RKO (cell line): ENCODE data around the gene ATP6V1G3.
"Not testable (repeated sequence)": the region's sequence is repeated elsewhere in the genome, so short reads cannot be mapped to it uniquely, and the experiment has no call there.

Experiments
- DNase-seq: peaks from one replicate; pipeline ENCODE4 v3.0.0-alpha.2; 2016; ENCODE audit warnings: low spot score

Gene ATP6V1G3

GRCh38 chr1:198540580-198540979 is at the start of gene ATP6V1G3:
Gene ATP6V1G3 (minus strand): TSS chr1:198540680. CDS start chr1:198540650, 30 bp downstream.
- DNase-seq: no peak

GRCh38 chr1:198588845-198589244 is 48.4 kb upstream of the ATP6V1G3 start:
- no peak for DNase-seq

GRCh38 chr1:198584163-198584562 is 43.7 kb upstream of the ATP6V1G3 start:
- DNase-seq: no peak

- DNase-seq: not testable (repeated sequence)
Measured at GRCh38 chr1:198583209-198583802, 42.8 kb upstream of the ATP6V1G3 start.

- no peak for DNase-seq
Measured at GRCh38 chr1:198577444-198577843, 37.0 kb upstream of the ATP6V1G3 start.

GRCh38 chr1:198575798-198576641 is 35.5 kb upstream of the ATP6V1G3 start:
- no peak for DNase-seq

- no peak for DNase-seq
Measured at GRCh38 chr1:198575292-198575691, 34.8 kb upstream of the ATP6V1G3 start.

GRCh38 chr1:198574325-198574724 is 33.8 kb upstream of the ATP6V1G3 start:
- DNase-seq: no peak

- DNase-seq: no peak
Measured at GRCh38 chr1:198564716-198565115, 24.2 kb upstream of the ATP6V1G3 start.

GRCh38 chr1:198564157-198564556 is 23.7 kb upstream of the ATP6V1G3 start:
- DNase-seq: no peak

GRCh38 chr1:198563583-198563982 is 23.1 kb upstream of the ATP6V1G3 start:
- DNase-seq: no peak

GRCh38 chr1:198560161-198560560 is 19.7 kb upstream of the ATP6V1G3 start:
- no peak for DNase-seq

GRCh38 chr1:198559362-198559761 is 18.9 kb upstream of the ATP6V1G3 start:
- DNase-seq: no peak

GRCh38 chr1:198558402-198558801 is 17.9 kb upstream of the ATP6V1G3 start:
- DNase-seq: no peak

GRCh38 chr1:198556971-198557370 is 16.5 kb upstream of the ATP6V1G3 start:
- no peak for DNase-seq

GRCh38 chr1:198552668-198553416 is 12.4 kb upstream of the ATP6V1G3 start:
- DNase-seq: no peak

- DNase-seq: no peak
Measured at GRCh38 chr1:198550941-198551524, 10.6 kb upstream of the ATP6V1G3 start.

- DNase-seq: no peak
Measured at GRCh38 chr1:198549866-198550265, 9.4 kb upstream of the ATP6V1G3 start.

- no peak for DNase-seq
Measured at GRCh38 chr1:198548890-198549289, 8.4 kb upstream of the ATP6V1G3 start.

GRCh38 chr1:198545156-198545555 is 4.7 kb upstream of the ATP6V1G3 start:
- DNase-seq: no peak

GRCh38 chr1:198544265-198544664 is 3.8 kb upstream of the ATP6V1G3 start:
- DNase-seq: no peak

- no peak for DNase-seq
Measured at GRCh38 chr1:198543670-198544260, 3.3 kb upstream of the ATP6V1G3 start.
